HG03342 (cell line): ENCODE measurements around the gene LINC00237.

Source experiments
- ATAC-seq: cut with Tn5 transposase; IDR thresholded peaks from one replicate; pipeline ENCODE4 v1.9.1; 2021; ENCODE audit warnings: mild to moderate bottlenecking, moderate library complexity; ENCODE audit not compliant: unreplicated experiment

Gene LINC00237

DNA sequence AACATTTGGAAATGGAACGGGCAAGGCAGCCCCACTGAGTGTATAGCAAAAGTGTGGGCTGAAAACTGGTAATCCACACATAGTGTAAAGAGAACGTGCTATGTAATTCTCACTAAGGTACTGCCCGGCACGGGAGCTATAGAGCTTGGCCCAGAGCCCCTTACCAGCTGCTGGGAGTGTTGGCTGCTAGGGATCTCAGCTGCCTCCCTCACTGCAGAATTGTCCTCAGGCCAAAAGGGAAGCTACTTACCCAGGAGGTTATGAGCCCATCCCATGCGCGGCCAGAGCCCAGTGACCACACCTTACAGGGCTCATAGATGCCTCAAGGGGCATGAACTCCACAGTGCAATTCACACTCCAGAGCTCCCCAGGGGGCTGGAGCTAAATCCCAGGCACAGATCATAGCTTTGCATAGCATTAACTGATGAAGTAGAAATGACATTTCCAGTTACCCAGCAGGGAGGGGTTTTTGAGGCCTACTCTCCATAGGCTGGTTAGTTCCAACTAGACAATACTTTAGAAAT lies 56.8 kb downstream of the LINC00237 start:
- no peak for ATAC-seq

GRCh38 chr20:21048841-21049273 lies 57.3 kb downstream of the LINC00237 start:
- ATAC-seq, result no peak

- no peak for ATAC-seq
These were observed 58.2 kb downstream of the LINC00237 start for GRCh38 chr20:21047981-21048380.

DNA sequence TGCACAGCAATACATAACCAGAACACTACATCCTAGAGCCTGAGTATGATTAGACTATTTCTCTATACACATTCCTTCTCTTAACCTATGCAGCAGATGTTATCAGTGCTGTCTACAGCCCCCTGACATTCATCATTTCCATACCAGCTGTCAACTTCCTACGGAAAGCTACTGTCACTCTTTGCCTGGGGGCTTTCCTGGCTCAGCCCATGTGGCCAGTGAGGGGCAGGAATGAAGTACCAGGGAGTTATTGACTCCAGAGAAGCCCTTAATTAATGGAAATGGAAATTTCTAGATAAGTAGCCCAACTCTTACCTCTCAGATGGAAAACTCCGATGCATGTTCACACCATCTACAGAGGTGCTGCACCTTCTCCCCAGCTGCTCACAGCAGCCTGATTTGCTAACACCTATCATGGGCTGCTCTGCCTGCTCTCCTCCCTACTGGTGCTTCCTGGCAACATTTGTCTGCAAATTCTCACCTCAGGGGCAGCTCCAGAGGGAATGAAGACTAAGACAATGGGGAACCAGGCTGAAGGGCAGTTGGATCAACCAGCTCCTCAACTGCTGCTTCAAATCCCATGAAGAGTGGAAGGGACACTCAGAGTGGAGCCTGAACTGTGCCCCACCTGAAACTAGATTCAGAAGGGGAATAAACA lies 59.6 kb downstream of the LINC00237 start:
- no peak for ATAC-seq
